NCI-H460 (cell line): ENCODE results near the gene OSTC. TPM values are rescaled to one million over a fixed set of nuclear protein-coding genes. Genes with fewer than 3 reads are reported as not detected.

Experiments used
- DNase-seq: peaks from one replicate; pipeline ENCODE4 v3.0.0-alpha.2; 2016; ENCODE audit warnings: low read depth; ENCODE audit errors: extremely low read depth
- total RNA-seq: library from RNA; depleted of rRNA; stranded (reverse); fragments of >200 nt; shearing (Covaris generic); gene quantifications from 2 replicates; pipeline ENCODE4 v1.2.3, GENCODE V29; 2014

Gene OSTC
- total RNA-seq, 1 experiment from 2014 or later, result 152 TPM

DNA sequence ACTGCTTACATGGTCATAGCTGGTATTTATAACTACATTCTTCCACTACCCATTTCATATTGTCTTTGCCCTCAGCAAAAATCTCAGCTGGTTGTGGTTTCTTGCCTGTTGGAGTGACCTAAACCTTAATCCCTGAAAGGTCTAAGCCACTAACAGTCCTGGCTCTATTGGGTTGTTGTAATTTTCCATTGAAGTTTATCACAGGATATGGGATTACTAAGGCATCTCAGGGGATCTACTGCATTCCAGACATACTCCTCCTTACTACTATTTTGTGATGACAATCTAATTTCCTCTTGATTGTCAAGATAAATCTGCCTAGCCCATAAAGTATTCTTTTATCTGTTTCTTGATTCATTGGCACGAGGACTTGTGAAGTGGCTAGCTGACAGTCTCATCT, 6.2 kb upstream of the OSTC start:
- no peak for DNase-seq

DNA sequence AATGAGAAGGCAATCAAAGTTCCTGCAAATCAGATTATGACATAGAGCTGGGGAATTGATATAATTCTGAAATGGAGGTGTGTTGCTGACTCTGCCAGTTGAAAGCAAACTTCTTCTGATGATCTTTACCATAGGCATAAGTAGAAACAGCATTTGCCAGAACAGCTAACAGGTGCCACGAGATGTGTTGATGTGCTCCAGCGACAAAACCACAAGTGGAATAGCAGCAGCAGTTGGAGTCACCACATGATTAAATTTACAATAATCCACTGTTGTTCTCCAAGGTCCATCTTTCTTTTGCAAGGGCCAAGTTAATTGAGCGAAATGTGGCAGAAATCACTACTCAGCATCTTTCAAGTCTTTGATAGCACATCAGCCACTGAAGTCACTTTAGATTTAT, 3.7 kb upstream of the OSTC start:
- no peak for DNase-seq

DNA sequence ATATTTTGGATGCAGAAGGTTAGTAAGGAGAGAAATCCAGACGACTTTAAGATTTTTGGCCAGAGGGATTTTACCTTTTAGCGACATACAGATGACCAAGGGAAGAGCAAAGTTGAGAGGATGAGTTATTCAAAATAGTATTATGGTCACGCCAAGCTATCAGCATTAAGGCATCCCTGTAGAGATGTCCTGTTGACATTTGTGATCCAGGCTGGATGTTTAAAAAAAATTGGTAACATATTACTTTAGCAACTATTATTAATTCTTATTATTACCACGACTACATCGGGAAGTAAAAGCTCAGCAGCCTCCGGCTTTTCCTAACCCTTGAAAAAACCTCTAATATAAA, 562 bp upstream of the OSTC start:
- DNase-seq, result no peak

DNA sequence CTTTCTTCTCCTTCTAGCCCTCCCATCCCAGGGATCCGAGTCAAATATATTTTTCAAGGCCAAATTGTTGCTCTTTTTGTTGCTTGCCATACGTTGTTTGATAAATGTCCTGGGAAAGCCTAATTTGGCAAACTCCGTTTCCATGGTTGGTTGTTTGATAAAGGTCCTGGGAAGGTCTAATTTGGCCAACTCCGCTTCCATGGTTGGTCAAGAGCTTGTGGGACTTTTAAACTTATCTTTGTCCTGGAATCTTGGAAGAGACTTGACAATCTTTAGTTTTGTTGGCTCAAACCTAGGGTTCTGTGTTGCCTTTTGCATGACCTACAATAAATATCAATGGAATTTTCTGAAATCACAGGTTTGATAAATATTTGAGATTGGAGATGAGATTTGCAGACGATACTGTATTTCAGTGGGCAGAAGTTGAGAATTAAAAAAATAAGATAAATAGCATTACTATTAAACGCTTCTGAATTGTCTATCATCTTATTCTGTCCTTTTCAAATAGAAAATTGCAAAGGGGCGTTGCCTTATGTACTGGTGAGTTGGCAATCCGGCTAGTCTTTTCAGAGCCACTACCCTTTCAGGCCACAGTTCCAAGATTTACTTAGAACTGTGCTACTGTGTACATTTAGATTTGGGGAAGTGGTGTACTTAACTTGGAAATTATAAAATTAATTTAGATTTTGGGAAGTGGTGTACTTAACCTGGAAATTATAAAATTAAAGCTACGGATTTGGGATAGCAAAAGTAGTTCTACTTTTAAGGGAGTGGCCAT, 804 bp downstream of the OSTC start:
- no peak for DNase-seq

DNA sequence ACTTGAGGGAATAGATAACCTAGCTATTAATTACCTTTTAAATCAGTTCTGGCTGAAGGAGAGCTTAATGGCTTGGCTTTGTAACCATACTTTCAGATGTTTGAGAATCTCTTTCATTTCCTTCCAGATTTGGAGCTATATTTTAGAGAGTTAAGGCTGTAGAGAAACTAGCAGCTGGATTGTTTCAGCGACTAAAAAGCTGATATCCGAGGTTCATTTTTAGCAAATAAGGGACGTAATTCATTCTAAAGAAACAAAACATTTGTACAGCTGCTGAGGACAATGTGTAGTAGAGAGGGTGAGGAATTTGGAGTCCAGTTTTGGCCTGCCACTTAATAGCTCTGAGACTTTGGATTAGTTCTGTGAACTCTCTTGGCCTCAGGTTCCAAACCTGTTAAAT, 12.2 kb downstream of the OSTC start:
- no peak for DNase-seq

DNA sequence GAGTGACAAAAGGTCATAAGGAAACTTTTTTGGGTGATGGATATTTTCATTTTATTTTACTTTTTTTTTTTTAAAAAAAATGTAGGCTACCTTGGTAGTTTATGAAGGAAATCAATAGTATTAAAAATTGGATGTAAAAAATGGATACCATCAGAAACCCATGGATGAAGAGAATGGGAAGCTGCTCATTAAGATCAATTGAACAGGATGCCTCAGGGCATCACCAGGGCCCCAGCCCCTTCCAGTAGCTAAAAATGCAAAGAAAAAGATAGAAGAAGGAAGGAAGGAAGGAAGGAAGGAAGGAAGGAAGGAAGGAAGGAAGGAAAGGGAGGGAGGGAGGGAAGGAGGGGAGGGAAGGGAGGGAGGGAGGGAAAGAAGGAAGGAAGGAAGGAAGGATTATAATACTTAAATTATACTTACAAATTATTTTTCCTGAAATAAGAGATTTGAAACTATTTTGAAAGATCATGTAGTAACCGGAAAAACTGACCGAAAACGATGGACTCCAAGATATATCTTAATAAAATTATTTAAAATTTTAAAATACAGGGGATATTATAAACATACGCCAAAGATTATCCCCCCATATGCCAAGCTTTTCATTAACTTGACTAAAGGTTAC, 24.1 kb downstream of the OSTC start:
- DNase-seq, result no peak

DNA sequence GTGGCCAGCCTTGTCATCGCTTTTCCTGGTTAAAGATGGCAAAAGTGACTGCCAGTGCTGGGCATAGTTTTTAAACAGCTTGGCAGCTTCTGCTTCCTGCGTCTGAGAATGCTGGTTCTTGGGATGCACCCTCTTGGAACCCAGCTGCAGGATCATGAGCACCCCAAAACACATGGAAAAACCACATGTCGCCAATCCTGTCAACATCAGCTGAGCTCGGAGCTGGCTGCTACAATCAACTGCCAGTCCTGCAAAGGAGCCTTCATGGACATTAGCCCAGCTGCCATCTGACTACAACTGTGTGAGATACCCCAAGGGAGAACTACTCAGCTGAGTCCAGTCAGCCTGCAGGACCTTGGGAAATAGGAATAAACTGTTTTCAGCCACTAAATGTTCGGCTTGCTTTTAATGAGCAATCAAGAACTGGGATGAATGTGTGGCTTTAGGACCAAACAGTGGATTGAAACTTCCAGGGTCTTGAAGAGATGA, 31.0 kb downstream of the OSTC start:
- no peak for DNase-seq

DNA sequence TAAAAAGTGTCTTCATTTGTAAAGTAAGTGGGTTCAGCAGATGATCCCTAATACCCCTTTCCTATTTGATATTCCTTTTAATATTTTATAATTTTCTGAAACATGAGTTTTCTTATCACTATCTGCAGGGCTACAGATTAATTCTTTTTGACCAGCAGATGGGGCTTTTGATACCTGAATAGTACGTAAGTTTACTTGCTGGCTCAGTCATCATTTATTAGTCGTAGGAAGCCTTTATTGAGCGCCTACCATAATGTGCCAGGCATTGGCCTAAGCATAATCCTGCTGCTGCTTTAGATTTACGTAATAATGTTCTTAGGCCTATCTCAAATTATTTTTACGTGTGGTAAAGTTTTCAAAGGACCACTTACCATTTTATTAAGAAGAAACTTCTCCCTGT, 33.1 kb downstream of the OSTC start:
- DNase-seq, result peak; percentile 9

DNA sequence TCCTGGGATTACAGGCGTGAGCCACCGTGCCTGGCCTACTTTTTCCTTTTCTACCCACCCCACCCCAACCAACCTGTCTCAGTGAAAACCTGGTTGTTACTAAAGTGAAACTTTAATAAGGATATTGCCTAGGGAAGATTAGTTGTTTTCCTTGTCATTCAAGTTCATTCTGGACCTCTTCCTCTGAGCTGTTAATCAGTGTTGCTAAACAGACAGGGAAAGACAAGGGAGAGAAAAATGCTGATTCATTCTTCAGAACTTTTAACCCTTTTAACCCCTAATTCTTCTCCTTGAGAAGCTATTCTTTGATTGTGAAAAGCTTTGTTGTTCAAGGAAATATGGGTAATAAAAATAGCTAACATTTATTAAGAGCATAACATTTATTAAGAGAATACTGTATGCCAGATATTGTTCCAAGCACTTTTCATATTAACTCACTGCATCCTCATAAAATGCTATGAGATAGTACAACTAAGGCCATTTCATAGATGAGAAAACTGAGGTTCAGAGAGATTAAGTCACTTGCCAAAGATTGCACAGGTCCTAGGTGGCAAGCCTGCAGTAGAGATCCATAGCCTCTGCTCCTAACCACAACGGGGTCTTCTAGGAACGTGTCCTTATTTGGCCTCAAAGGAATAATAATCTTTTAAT, 34.8 kb downstream of the OSTC start:
- DNase-seq, result peak; percentile 4

DNA sequence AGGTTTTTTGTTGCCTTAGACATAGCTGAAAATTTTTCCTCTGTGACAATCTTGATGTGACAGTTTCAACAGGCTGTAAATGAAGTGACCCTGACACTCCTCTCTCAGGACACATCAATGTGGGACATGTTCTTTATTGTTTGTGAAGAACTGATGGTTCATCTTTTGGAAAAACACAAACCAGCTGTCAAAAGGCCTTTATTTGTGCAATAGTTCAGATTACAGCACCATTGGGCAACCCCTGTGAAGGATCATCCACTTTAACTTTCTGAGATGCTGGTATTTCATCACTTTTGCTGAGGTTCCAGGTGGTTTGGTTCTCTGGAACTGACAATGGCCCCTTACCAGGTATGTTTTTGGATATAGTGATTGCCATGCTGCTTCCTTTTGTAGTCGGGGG, 40.3 kb downstream of the OSTC start:
- no peak for DNase-seq

DNA sequence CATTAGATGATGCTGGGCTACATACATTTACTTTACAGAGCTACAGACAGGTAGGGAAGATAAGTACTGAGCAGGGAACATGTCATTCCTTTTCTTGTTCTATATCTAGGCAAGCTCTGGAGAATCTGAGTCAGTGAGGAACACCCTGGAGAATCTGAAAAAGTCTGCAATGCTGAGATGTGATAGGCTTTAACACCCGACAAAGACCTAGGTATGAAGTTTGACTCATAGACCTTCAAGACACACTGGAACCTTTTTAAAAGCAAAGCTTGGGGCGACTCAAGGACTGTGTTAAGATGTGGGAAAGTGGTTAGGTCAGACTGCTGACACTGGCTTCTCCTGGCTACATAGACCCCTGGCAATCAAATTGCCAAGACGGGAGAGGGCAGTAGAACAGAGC, 42.8 kb downstream of the OSTC start:
- DNase-seq, result no peak

DNA sequence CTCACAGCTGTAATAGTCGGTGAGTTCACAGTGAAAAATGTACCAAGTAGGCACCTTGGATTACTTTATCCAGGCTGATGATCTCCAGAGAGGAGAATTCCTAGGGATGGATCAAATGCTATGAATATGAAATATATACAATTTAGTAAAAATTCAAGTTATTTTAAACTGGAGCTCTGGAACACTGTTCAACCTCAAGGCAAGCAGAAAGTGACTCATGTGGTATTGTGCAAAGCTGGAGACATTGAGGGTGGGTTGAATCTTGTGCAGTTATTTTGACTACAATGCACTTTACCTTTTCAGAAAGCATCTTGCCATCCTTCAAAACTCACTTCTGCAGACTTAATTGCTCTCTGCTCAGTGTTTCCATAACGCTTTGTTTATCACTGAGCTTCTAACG, 43.4 kb downstream of the OSTC start:
- no peak for DNase-seq

DNA sequence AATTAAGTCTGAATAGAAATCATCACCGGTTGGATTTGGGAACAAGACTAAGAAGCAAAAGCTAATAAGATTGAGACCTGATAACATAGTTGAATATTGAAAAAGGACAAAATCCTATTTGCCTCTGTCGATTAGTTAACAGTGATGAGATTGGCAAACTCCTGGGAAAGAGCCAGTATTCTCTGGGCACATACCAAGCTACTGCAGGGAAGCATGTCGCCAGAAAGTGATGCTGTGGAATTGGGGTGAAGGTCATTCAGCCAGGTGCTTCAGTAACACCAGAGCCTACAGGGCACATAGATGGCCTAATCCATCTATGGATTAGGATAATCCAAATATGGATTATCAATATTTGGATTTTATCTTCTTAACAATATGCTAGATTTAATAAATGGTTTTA, 44.0 kb downstream of the OSTC start:
- DNase-seq, result no peak

DNA sequence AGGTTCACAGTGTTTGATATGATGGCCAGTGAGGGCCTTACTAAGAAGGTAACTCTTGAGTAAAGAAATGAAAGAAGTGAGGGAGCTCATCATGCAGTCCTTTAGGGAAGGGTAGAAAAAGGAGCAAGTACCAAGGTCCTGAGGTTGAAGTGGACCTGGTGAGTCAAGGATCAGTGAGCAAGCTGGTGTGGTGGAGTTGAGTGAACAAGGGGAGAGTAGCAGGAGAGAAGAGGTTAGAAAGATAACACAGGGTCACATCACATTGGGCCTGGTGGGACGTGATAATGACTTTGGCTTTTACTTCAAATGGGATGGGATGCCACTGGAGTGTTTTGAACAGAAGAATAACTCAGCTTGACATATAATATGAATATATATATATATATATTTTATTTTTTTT, 44.7 kb downstream of the OSTC start:
- no peak for DNase-seq

DNA sequence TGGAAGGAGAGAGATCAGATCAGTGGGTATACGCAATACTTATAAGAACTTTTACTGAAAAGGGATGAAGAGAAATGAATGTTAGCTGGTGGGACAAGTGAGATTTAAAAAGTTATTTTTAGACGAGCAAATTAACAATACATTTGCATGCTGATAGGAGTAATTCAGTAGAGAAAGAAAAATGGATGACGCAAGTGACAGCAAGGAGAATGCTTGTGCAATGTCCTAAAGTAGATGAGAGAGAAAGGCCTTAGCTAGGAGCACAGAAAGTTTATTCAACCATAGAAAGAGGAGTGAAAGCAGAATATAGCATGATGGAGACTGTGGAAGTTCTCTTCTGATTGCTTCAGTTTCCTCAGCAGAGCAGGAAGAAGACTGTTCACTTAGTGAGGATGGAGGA, 45.8 kb downstream of the OSTC start:
- no peak for DNase-seq

DNA sequence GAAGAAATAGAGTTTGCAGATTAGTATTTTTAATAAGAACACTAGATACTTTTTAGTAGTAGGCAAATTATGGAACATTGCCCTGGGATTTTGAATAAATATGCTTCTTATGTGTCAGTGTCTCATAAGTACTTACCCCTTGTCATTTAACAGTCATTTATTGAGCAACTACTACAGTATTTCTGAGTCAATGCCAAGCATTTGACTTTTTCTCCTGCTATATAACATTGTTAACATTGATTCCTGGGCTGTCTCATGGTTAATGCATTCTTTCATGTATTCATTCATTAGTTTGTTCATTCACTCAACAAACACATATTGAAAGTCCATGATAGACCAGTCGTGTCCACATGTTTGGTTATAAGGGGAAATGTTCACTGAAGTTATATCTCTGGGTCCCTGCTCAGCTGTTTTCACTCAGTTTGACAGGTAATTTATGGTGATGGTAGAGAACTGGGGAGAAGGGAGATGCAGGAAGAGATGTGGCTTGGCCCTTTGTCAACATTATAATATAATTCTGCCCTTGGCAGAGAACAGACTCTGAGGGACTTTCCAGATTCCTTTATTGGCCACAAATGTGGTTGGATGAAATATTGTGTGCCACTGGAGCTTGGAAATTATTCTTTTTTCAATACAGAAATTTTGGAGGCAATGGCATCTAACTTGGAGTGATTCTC, 49.8 kb downstream of the OSTC start:
- DNase-seq, result no peak

DNA sequence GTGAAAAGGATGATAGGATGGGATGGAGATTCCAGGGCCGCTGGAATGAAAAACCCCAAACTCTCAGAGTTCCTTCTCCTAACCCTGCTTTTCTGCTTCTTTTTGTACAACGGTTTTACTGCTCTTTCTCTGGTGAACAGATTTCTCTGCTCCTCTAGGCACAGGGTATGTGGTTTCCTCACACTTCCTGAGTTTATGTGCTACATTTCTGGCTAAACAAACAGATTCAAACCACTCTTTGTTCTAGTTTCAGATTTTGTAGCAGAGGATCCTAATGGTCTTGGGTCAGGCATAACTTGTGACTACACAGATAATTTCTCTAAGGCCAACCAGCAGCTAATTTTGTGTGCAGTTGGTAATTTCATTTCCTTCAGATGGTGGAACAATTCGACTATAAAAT, 52.6 kb downstream of the OSTC start:
- no peak for DNase-seq

DNA sequence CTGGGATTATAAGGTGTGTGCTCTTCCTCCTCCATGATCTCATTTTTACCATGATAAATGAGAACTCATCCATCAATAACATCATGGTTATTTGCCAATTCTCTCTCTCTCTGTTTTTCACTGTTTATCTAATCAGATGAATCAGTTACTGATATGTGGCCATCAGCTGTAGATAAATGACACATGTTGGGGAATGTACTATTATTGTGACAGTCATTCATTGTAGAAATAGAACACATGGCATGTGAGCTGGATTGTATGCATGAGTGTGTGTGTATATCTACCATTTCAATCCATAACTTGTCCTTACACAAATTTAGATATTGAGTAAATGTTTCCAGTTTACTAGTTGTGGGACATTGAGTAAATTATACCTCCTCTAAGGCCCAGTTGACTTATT, 53.0 kb downstream of the OSTC start:
- no peak for DNase-seq

DNA sequence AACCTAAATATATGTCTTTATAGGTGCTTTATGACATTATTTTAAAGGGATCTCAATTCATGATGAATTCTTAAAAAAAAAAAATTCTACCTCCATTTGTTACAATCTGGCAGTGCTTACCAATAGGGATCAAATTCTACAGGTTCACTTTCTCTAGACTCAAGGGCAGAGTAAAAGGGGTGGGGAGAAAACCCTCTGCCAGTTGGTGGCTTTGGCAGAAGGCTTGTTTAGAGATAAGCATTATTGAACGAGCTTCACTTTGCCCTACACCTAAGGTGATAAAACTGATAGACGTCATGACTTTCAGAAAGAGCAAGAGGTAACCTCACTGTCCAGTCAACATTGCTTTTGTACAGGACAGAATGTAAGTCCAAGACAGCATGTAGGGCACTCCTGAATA, 53.6 kb downstream of the OSTC start:
- no peak for DNase-seq

DNA sequence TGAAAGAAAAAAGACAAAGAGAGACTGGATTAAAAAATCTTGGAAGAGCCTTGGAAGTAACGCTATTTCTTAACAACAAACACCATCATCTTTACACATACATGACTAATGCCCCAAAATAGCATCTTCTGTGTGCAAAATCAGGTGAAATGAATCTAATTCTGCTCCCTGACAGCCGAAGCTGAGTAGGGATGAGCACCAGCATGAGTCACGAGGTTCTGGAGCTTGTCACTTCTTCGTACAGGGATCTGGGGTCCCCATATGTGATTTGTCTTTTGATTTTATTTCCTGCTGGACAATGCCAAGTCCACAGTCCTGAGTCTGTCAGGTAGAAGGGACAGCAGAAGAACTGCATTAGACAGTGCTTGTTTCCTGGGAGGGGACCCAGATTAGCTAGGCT, 55.9 kb downstream of the OSTC start:
- DNase-seq, result no peak

DNA sequence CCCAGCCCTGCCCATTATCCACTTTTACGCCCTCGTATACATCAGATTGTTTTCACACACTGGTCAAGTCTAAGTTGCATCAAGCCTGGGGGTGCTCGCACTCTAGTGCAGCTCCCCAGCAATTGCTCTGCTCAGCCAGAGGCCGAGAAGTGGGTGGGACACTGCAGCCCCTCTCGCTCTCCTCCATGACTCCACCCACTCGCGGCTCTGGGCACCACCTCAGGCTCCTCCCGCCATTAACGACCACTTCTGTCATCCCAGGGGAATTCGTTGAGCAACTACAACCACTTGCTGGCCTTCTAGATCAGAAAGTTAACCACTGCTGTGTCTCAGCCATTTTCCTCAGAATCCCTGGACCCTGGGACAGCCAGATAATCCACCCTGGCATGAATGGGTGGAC, 58.8 kb downstream of the OSTC start:
- no peak for DNase-seq

DNA sequence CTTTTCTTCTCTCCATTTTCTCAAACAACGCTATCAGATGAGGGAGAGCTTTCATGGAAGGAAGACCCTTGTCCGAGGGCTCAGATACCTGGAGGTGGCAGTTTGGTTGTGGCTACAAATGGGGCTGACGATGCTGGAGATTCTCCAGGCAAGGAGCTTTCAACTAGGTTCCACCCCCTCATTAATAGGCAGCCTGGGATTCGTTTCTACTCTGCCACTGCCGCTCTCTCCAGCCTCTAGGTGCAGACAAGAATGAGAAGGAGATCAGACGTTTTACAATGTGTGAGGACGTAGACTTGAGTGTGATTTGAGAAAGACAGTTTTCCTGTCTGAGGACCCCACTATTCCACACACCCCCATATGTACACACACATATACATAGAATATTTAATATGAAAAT, 59.3 kb downstream of the OSTC start:
- no peak for DNase-seq
